ENCODE measurements around the gene GNAQ. TPM values are rescaled to one million over a fixed set of nuclear protein-coding genes. Genes with fewer than 3 reads are reported as not detected.

GNAQ gene
- total and polyA plus RNA-seq, 4 donors, result 6.8 to 19.6 (median 12.6) TPM

DNA sequence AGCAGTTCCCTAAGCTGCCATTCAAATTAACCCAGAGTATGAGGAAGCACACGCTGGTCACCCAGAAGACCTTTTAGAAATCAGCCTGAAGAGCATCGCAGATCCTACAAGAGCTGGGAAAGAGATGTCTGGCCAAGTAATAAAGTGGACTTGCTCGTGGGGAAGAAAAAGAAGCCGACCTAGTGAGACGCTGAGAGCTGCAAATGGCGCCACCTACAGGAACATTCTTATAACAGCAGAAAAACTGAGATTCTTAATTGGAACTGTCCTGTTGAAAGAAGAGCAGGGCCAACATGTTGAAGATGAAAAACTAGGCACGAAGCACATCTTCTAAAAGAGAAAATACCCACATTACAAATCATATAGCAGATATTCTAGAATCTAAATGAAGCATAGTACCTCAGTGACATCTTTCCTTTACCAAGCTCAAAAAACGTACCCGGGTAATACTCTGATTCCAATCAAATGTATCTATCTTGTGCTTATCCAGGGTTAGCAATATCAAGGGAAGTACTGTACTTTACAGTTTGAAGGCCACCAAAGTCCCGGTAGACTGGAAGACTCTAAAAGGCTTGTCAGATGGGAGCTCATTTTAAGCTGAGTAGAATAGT lies 3.9 kb upstream of the GNAQ start:
- peaks cover 0 to 15% (median 3%) of the 10 kb centered on the region in 4 donors for H3K4me1 ChIP-seq (ENCODE audit: control insufficient read depth in 4 of 4, insufficient read depth in 4 of 4, low read length in 3 of 4)
- H3K9ac ChIP-seq (ENCODE audit: low read depth in 1 of 2, low read length in 2 of 2), result no peak overlapping the region
- no peak overlapping the region for H3K4me3 ChIP-seq (ENCODE audit: low read depth in 1 of 3, low read length in 3 of 3)
- no peaks in the 10 kb centered on the region for H3K9me3 ChIP-seq (ENCODE audit: control insufficient read depth in 4 of 4, low read length in 3 of 4)
- no peak overlapping the region for H3K27ac ChIP-seq (ENCODE audit: low read depth in 1 of 2, low read length in 2 of 2)
- no peaks in the 10 kb centered on the region for H3K36me3 ChIP-seq (ENCODE audit: control insufficient read depth in 4 of 4, insufficient read depth in 3 of 4, low read depth in 1 of 4, low read length in 3 of 4)
- 18% methylated on average over 10 of the region's 10 CpGs for WGBS
- no peak for TF ChIP-seq SP1 (IDR thresholded peaks at IDR 0.05)
- TF ChIP-seq, protein P1, sequence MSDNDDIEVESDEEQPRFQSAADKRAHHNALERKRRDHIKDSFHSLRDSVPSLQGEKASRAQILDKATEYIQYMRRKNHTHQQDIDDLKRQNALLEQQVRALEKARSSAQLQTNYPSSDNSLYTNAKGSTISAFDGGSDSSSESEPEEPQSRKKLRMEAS (IDR thresholded peaks at IDR 0.05), result no peak
- TF ChIP-seq RAD21 (IDR thresholded peaks at IDR 0.05), result peak; percentile 98 to 99
- TF ChIP-seq NR2F2 (IDR thresholded peaks at IDR 0.05), result no peak
- no peak for TF ChIP-seq FOXA1 (IDR thresholded peaks at IDR 0.05)
- TF ChIP-seq, protein P2, sequence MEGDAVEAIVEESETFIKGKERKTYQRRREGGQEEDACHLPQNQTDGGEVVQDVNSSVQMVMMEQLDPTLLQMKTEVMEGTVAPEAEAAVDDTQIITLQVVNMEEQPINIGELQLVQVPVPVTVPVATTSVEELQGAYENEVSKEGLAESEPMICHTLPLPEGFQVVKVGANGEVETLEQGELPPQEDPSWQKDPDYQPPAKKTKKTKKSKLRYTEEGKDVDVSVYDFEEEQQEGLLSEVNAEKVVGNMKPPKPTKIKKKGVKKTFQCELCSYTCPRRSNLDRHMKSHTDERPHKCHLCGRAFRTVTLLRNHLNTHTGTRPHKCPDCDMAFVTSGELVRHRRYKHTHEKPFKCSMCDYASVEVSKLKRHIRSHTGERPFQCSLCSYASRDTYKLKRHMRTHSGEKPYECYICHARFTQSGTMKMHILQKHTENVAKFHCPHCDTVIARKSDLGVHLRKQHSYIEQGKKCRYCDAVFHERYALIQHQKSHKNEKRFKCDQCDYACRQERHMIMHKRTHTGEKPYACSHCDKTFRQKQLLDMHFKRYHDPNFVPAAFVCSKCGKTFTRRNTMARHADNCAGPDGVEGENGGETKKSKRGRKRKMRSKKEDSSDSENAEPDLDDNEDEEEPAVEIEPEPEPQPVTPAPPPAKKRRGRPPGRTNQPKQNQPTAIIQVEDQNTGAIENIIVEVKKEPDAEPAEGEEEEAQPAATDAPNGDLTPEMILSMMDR (IDR thresholded peaks at IDR 0.05; ENCODE audit: low read depth, low read length, missing input control), result peak; percentile 81
- TF ChIP-seq RXRA (IDR thresholded peaks at IDR 0.05), result peak in 1 of 2 donors; percentile 11
- TF ChIP-seq FOXA2 (IDR thresholded peaks at IDR 0.05), result no peak
- DNase-seq (ENCODE audit: low spot score), result peak; percentile 62
- no peaks in the 10 kb centered on the region for H3K27me3 ChIP-seq (ENCODE audit: control insufficient read depth in 4 of 4, insufficient read depth in 4 of 4, low read length in 3 of 4)

DNA sequence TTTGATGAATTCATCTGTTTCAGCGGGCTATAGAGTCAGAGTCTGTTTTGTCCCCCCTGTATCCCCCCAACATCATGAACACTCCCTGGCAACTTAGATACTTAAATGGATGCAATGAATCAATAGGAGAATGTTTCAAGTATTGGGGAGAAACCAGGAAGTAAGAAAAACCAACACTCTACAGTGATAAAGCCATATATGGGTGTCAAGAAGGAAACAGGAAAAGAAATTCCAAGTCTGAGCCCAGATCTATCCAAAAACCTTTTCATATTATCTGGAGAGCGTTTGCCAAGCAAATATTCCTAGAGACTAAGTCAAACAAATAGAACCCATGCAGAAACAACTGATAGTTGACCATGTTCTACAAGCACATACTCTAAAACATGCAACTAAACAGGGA lies 2.3 kb upstream of the GNAQ start:
- Histone ChIP-seq H3K9ac (ENCODE audit: low read depth in 1 of 2, low read length in 2 of 2) (no peak overlapping the region), H3K36me3 (ENCODE audit: control insufficient read depth in 4 of 4, insufficient read depth in 3 of 4, low read depth in 1 of 4, low read length in 3 of 4) (no peaks in the 10 kb centered on the region), H3K4me3 (ENCODE audit: low read depth in 1 of 3, low read length in 3 of 3) (no peak overlapping the region), H3K4me1 (ENCODE audit: control insufficient read depth in 4 of 4, insufficient read depth in 4 of 4, low read length in 3 of 4) (peaks cover 0 to 30% (median 11%) of the 10 kb centered on the region in 4 donors), H3K27me3 (ENCODE audit: control insufficient read depth in 4 of 4, insufficient read depth in 4 of 4, low read length in 3 of 4) (no peaks in the 10 kb centered on the region), H3K9me3 (ENCODE audit: control insufficient read depth in 4 of 4, low read length in 3 of 4) (no peaks in the 10 kb centered on the region), H3K27ac (ENCODE audit: low read depth in 1 of 2, low read length in 2 of 2) (no peak overlapping the region)
- DNase-seq (ENCODE audit: low spot score), result no peak
- WGBS, result 55% methylated on average over 2 of the region's 2 CpGs
- TF ChIP-seq, protein P3, sequence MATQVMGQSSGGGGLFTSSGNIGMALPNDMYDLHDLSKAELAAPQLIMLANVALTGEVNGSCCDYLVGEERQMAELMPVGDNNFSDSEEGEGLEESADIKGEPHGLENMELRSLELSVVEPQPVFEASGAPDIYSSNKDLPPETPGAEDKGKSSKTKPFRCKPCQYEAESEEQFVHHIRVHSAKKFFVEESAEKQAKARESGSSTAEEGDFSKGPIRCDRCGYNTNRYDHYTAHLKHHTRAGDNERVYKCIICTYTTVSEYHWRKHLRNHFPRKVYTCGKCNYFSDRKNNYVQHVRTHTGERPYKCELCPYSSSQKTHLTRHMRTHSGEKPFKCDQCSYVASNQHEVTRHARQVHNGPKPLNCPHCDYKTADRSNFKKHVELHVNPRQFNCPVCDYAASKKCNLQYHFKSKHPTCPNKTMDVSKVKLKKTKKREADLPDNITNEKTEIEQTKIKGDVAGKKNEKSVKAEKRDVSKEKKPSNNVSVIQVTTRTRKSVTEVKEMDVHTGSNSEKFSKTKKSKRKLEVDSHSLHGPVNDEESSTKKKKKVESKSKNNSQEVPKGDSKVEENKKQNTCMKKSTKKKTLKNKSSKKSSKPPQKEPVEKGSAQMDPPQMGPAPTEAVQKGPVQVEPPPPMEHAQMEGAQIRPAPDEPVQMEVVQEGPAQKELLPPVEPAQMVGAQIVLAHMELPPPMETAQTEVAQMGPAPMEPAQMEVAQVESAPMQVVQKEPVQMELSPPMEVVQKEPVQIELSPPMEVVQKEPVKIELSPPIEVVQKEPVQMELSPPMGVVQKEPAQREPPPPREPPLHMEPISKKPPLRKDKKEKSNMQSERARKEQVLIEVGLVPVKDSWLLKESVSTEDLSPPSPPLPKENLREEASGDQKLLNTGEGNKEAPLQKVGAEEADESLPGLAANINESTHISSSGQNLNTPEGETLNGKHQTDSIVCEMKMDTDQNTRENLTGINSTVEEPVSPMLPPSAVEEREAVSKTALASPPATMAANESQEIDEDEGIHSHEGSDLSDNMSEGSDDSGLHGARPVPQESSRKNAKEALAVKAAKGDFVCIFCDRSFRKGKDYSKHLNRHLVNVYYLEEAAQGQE (IDR thresholded peaks at IDR 0.05), result no peak
- TF ChIP-seq, protein P1 (IDR thresholded peaks at IDR 0.05), result no peak
- TF ChIP-seq, protein P4, sequence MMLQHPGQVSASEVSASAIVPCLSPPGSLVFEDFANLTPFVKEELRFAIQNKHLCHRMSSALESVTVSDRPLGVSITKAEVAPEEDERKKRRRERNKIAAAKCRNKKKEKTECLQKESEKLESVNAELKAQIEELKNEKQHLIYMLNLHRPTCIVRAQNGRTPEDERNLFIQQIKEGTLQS (IDR thresholded peaks at IDR 0.05), result no peak
- no peak for TF ChIP-seq NR2F2 (IDR thresholded peaks at IDR 0.05)
- TF ChIP-seq HNF4A (conservative IDR thresholded peaks at IDR 0.05), result no peak
- no peak for TF ChIP-seq EGR1 (IDR thresholded peaks at IDR 0.05; ENCODE audit: low read depth in 2 of 2)
- no peak for TF ChIP-seq RXRA (IDR thresholded peaks at IDR 0.05)
- TF ChIP-seq, protein P2 (IDR thresholded peaks at IDR 0.05; ENCODE audit: low read depth, low read length, missing input control), result no peak
- no peak for TF ChIP-seq RAD21 (IDR thresholded peaks at IDR 0.05)
- TF ChIP-seq, protein P5, sequence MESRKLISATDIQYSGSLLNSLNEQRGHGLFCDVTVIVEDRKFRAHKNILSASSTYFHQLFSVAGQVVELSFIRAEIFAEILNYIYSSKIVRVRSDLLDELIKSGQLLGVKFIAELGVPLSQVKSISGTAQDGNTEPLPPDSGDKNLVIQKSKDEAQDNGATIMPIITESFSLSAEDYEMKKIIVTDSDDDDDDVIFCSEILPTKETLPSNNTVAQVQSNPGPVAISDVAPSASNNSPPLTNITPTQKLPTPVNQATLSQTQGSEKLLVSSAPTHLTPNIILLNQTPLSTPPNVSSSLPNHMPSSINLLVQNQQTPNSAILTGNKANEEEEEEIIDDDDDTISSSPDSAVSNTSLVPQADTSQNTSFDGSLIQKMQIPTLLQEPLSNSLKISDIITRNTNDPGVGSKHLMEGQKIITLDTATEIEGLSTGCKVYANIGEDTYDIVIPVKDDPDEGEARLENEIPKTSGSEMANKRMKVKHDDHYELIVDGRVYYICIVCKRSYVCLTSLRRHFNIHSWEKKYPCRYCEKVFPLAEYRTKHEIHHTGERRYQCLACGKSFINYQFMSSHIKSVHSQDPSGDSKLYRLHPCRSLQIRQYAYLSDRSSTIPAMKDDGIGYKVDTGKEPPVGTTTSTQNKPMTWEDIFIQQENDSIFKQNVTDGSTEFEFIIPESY (IDR thresholded peaks at IDR 0.05), result no peak
- TF ChIP-seq FOXA2 (IDR thresholded peaks at IDR 0.05), result no peak
- TF ChIP-seq YY1 (IDR thresholded peaks at IDR 0.05), result no peak
- TF ChIP-seq GABPA (IDR thresholded peaks at IDR 0.05 in 1 of 2, conservative IDR thresholded peaks at IDR 0.05 in 1 of 2), result no peak
